Measurements from ENCODE around the gene COLQ.
"Not testable (repeated sequence)": the region's sequence is repeated elsewhere in the genome, so short reads cannot be mapped to it uniquely, and the experiment has no call there.

The COLQ gene

DNA sequence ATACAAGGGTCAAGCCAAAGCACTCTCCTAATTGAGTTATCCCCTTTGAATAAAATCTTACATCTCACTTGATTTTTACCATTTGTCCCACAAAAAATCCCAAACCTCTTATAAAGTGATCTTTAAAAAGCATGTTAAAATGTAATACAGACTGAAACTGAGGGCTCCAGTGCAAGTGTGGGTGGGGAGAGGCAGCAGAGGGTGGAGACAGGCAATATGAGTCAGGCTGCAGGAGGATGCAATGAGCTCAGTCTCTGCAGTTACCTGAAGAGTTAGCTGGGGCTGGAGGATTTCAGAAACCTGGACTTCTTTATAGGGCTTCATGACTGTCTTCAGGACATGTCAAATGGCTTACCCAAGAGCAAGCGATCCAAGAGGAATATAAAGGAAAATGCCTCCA, 14.2 kb upstream of the COLQ start:
- no peak overlapping the region for H3K4me3 ChIP-seq (ENCODE audit: control insufficient read depth, low read depth, low read length)
- no peak for TF ChIP-seq CTCF (conservative IDR thresholded peaks at IDR 0.05; ENCODE audit: control insufficient read depth, insufficient read depth, low read depth, low read length)
- peak; percentile 6 for DNase-seq (ENCODE audit: low read depth)

DNA sequence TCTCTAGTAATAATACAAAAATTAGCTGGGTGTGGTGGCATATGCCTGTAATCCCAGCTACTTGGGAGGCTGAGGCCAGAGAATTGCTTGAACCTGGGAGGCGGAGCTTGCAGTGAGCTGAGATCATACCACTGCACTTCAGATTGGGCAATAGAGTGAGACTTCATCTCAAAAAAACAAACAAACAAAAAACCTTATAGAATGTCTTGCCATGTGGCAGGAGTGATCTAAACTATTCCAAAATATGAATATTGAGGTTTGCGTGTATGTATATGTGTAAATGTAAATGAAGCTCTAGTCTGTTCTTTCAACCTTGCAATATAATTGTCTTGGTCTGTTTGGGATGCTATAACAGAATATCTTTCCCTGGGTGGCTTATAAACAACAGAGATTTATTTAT, 11.1 kb upstream of the COLQ start:
- peak; percentile 7 for DNase-seq (ENCODE audit: low read depth)
- not testable (repeated sequence) for H3K4me3 ChIP-seq (ENCODE audit: control insufficient read depth, low read depth, low read length)

DNA sequence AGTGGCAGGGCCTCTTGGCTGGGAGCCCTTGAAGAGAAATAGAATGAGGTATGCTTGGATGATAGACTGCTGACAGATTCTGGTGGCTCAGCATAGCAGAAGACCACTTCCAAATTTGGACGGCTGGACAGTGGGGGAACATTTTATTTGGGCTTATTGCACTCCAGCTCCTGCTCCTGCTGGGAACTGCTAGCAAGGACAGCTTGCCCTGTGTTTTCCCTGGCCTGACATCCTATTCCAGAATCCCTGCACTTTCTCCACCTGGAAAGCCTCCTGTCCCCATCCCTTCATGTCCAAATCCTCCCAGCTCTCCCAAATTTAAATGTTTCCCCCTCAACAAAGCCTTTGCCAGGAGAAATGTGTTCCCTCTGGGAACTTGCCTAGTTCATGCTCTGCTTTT, 9.8 kb upstream of the COLQ start:
- DNase-seq (ENCODE audit: low read depth): no peak
- no peak overlapping the region for H3K4me3 ChIP-seq (ENCODE audit: control insufficient read depth, low read depth, low read length)
- TF ChIP-seq CTCF (conservative IDR thresholded peaks at IDR 0.05; ENCODE audit: control insufficient read depth, insufficient read depth, low read depth, low read length): no peak

DNA sequence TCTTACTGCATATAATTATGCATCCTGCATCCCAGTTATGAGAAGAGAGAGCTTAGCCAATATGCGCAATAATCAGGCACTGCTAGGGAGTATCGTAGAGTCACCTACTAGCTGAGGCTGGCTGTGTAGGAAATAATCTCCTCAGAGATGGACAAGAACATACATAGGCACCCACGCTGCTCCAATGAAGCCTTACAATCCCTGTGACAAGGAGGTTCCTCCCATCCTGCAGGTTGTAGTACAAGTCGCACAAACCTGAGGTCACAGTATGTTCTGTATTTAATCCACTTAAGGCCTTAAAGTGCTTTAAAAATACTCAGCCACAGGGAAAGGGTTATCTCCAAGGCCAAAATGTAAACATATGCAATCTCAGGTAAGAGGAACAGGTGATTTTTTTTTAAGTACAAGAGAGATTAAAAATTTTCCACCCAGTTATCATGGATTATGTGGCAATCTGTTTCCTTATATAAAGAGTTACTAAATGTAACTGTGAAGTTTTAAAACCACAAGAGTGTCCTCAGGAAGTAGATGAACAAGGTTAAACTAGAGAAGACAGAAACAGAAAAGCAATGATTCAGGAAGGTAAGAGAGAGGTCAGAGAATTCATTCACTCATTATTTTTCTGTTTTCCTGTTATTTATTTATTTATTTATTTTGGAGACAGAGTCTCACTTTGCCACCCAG, 7.5 kb upstream of the COLQ start:
- DNase-seq (ENCODE audit: low read depth): no peak
- no peak overlapping the region for H3K4me3 ChIP-seq (ENCODE audit: control insufficient read depth, low read depth, low read length)
- no peak for TF ChIP-seq CTCF (conservative IDR thresholded peaks at IDR 0.05; ENCODE audit: control insufficient read depth, insufficient read depth, low read depth, low read length)

GRCh38 chr3:15527031-15527459, 5.5 kb upstream of the COLQ start:
- DNase-seq (ENCODE audit: low read depth): peak; percentile 23
- H3K4me3 ChIP-seq (ENCODE audit: control insufficient read depth, low read depth, low read length): no peak overlapping the region
- TF ChIP-seq CTCF (conservative IDR thresholded peaks at IDR 0.05; ENCODE audit: control insufficient read depth, insufficient read depth, low read depth, low read length): peak; percentile 37

DNA sequence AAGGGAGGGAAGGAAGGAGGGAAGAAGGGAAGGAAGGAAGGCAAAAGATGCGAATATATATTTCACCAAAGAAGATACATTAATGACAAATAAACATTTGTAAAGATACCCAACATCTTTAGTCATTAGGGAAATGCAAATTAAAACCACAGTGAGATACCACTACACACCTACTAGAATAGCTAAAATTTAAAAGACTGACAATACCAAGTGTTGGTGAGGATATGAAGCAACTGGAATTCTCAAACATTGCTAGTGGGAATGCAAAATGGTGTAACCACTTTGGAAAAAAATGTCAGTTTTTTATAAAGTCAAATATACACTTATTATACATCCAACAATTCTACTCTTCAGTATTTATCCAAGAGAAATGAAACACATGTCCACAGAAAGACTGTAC, 4.3 kb upstream of the COLQ start:
- no peak for DNase-seq (ENCODE audit: low read depth)
- no peak overlapping the region for H3K4me3 ChIP-seq (ENCODE audit: control insufficient read depth, low read depth, low read length)
- no peak for TF ChIP-seq CTCF (conservative IDR thresholded peaks at IDR 0.05; ENCODE audit: control insufficient read depth, insufficient read depth, low read depth, low read length)

DNA sequence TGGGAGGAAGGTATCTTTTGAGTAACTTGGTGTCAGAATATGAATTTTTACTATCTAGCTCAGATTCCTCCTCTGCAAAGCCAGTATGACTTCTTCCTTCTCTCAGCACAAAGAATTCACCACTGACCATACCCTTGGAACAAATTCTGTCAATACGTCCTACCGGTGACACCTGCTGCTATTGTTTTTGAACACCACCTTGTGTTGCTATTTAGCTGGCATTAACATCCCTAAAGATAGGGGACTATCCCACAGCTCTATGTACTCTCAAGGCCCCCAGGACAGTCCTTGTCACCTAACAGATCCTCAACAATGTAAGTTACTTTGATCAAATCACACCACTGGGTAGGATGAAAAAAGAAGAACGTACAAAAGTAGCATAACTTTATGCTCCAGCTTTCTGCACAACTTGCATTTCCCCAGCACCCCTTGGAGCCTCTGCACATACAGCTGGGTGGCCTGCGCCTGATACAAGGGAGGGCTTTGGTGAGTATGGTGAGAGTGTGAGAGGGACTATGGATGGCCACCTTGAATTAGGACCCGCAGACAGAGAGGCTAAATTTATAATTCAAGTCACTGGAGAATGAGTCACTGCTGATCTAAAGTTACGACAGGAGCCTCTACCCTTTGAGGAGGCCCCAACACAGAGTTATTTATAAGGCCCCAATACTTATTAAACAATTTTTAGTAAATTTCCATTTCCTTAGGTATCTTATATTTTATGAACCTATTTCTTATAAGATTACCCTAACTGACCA, 2.3 kb upstream of the COLQ start:
- H3K4me3 ChIP-seq (ENCODE audit: control insufficient read depth, low read depth, low read length): no peak overlapping the region
- DNase-seq (ENCODE audit: low read depth): no peak
- no peak for TF ChIP-seq CTCF (conservative IDR thresholded peaks at IDR 0.05; ENCODE audit: control insufficient read depth, insufficient read depth, low read depth, low read length)
